D721Med (cell line): ENCODE data around the gene ABLIM3.

Experiments
- DNase-seq: peaks from one replicate; pipeline ENCODE4 v3.0.0; 2011; ENCODE audit warnings: low spot score; ENCODE audit not compliant: insufficient read length
- FAIRE-seq: peaks from 2 replicates; lab custom pipeline; 2011; peaks lifted over from hg19 to GRCh38; lab: Jason Lieb, UNC
- CTCF ChIP-seq: IDR thresholded peaks from 2 replicates; pipeline ENCODE4 v1.5.1; 2012; ENCODE audit warnings: mild to moderate bottlenecking, control low read depth; ENCODE audit not compliant: insufficient read depth; ENCODE audit errors: missing control alignments

Gene ABLIM3

GRCh38 chr5:149239917-149240316 lies 98.6 kb downstream of the ABLIM3 start:
- FAIRE-seq = no peak

GRCh38 chr5:149240354-149240998 lies 99.2 kb downstream of the ABLIM3 start:
- FAIRE-seq (no peak), DNase-seq (no peak)
- no peak for TF ChIP-seq CTCF

More at GRCh38 chr5:149239917-149240316, 98.6 kb downstream of the ABLIM3 start:
- DNase-seq = no peak
- TF ChIP-seq CTCF = no peak

GRCh38 chr5:149242339-149242738 lies 101.0 kb downstream of the ABLIM3 start:
- no peak for TF ChIP-seq CTCF
- FAIRE-seq (no peak), DNase-seq (no peak)

- DNase-seq (no peak), FAIRE-seq (no peak)
- TF ChIP-seq CTCF = no peak
These were observed 105.6 kb downstream of the ABLIM3 start for GRCh38 chr5:149246906-149247305.

GRCh38 chr5:149247726-149248125 lies 106.4 kb downstream of the ABLIM3 start:
- FAIRE-seq = no peak
- TF ChIP-seq CTCF = no peak
- DNase-seq = no peak

GRCh38 chr5:149251546-149251945 lies 110.3 kb downstream of the ABLIM3 start:
- FAIRE-seq (no peak), DNase-seq (no peak)
- TF ChIP-seq CTCF = no peak

- no peak for DNase-seq
- FAIRE-seq = no peak
- no peak for TF ChIP-seq CTCF
These were observed 113.2 kb downstream of the ABLIM3 start for GRCh38 chr5:149254506-149254905.
